GM12892 (cell line): Measurements from ENCODE around the gene LSS.

Experiments
- POLR2A ChIP-seq: IDR thresholded peaks from 2 replicates; pipeline ENCODE4 v1.6.1; 2011; ENCODE audit warnings: low read depth, low read length, control low read depth
- POLR2AphosphoS5 ChIP-seq: IDR thresholded peaks from 2 replicates; pipeline ENCODE4 v1.6.1; 2011; ENCODE audit warnings: low read depth, low read length, control low read depth
- TAF1 ChIP-seq: IDR thresholded peaks from 2 replicates; pipeline ENCODE4 v1.6.1; 2011; ENCODE audit warnings: low read depth, mild to moderate bottlenecking, control low read depth, low read length, borderline replicate concordance

GRCh38 chr21:46226920-46227599 is 1.5 kb downstream of the LSS start:
- TF ChIP-seq POLR2AphosphoS5 (no peak), POLR2A (no peak), TAF1 (no peak)
